ENCODE measurements around the gene GARIN5A. TPM values are rescaled to one million over a fixed set of nuclear protein-coding genes. Genes with fewer than 3 reads are reported as not detected.

Gene GARIN5A
- total RNA-seq, 2 experiments from 2014 or later = 0.59 to 0.63 TPM

- Histone ChIP-seq H3K79me2 (ENCODE audit: insufficient read depth, low read depth, low read length) (peaks cover 22% of the 10 kb centered on the region), H3K27ac (ENCODE audit: low read depth, low read length, poor library complexity, severe bottlenecking) (no peak overlapping the region), H3K36me3 (ENCODE audit: insufficient read depth, low read length) (peaks cover 80% of the 10 kb centered on the region), H3K4me2 (ENCODE audit: low read length) (no peak overlapping the region), H4K20me1 (ENCODE audit: insufficient read depth, low read length) (no peaks in the 10 kb centered on the region), H3K4me1 (ENCODE audit: insufficient read depth, low read length, poor library complexity, severe bottlenecking) (peaks cover 10% of the 10 kb centered on the region), H3K9me2 (ENCODE audit: insufficient read depth, low read length) (no peaks in the 10 kb centered on the region), H3K9me3 (ENCODE audit: low read length) (peaks cover 12% of the 10 kb centered on the region), H3K4me3 (ENCODE audit: low read depth, low read length, poor library complexity, severe bottlenecking) (no peak overlapping the region), H2AFZ (ENCODE audit: low read length) (no peak overlapping the region)
- no TSS peak for BruUV-seq (replicated peaks)
- no peak for TF ChIP-seq EZH2phosphoT487 (IDR thresholded peaks at IDR 0.05; ENCODE audit: borderline replicate concordance, low read depth, low read length)
- no peak for TF ChIP-seq CTCF (conservative IDR thresholded peaks at IDR 0.05; ENCODE audit: low read length)
- intact Hi-C loops (cut with micrococcal nuclease; ENCODE audit: unreplicated experiment) = no loop called here
- no peak for DNase-seq (ENCODE audit: low spot score)
- ChIA-PET CTCF (ENCODE audit: unreplicated experiment) (no interaction called here), POLR2A (no interaction called here)
Measured at GRCh38 chr19:50480281-50481111, 3.8 kb upstream of the GARIN5A start.

GRCh38 chr19:50479761-50480251 is 3.2 kb upstream of the GARIN5A start:
- TF ChIP-seq EZH2phosphoT487 (IDR thresholded peaks at IDR 0.05; ENCODE audit: borderline replicate concordance, low read depth, low read length) (no peak), CTCF (conservative IDR thresholded peaks at IDR 0.05; ENCODE audit: low read length) (no peak)
- intact Hi-C loops (cut with micrococcal nuclease; ENCODE audit: unreplicated experiment) = no loop called here
- ChIA-PET POLR2A (no interaction called here), CTCF (ENCODE audit: unreplicated experiment) (no interaction called here)
- H3K79me2 ChIP-seq (ENCODE audit: insufficient read depth, low read depth, low read length) = peaks cover 22% of the 10 kb centered on the region
- H3K4me1 ChIP-seq (ENCODE audit: insufficient read depth, low read length, poor library complexity, severe bottlenecking) = peaks cover 10% of the 10 kb centered on the region
- H3K9me3 ChIP-seq (ENCODE audit: low read length) = peaks cover 12% of the 10 kb centered on the region
- no peak overlapping the region for H3K4me3 ChIP-seq (ENCODE audit: low read depth, low read length, poor library complexity, severe bottlenecking)
- no peak overlapping the region for H2AFZ ChIP-seq (ENCODE audit: low read length)
- DNase-seq (ENCODE audit: low spot score) = no peak
- no TSS peak for BruUV-seq (replicated peaks)
- no peak overlapping the region for H3K4me2 ChIP-seq (ENCODE audit: low read length)
- no peaks in the 10 kb centered on the region for H3K9me2 ChIP-seq (ENCODE audit: insufficient read depth, low read length)
- H4K20me1 ChIP-seq (ENCODE audit: insufficient read depth, low read length) = no peaks in the 10 kb centered on the region
- H3K36me3 ChIP-seq (ENCODE audit: insufficient read depth, low read length) = peaks cover 73% of the 10 kb centered on the region
- no peak overlapping the region for H3K27ac ChIP-seq (ENCODE audit: low read depth, low read length, poor library complexity, severe bottlenecking)

Measured in OCI-LY7 (cell line).